HCT116 (cell line): ENCODE measurements around the gene FSIP1. TPM values are rescaled to one million over a fixed set of nuclear protein-coding genes. Genes with fewer than 3 reads are reported as not detected.

ENCODE experiments used
- ATAC-seq: fragments of 200-7000 bp; cut with Tn5 transposase; 2 replicates; pipeline ENCODE4 v1.9.1; 2020; ENCODE audit warnings: mild to moderate bottlenecking, moderate library complexity
- BruUV-seq: library from RNA; stranded (reverse); fragments of 400-500 nt; replicated peaks from 2 replicates; lab custom pipeline; 2021; lab: Mats Ljungman, UMichigan
- CTCF ChIA-PET: fragments of 300-600 bp; sonication (Branson Sonifier 250); formaldehyde crosslinking; loops from one replicate; lab custom pipeline; 2021; ENCODE audit warnings: antibody characterized with exemption; lab: Charles Lee
- POLR2A ChIA-PET: fragments of 300-600, 350-600 bp; sonication (Branson Sonifier 250); formaldehyde crosslinking; loops from one replicate; lab custom pipeline; 2021; ENCODE audit warnings: antibody characterized with exemption; lab: Charles Lee
- RAD21 ChIA-PET, 2 experiments: fragments of 300-600 bp; sonication (Branson Sonifier 250); formaldehyde crosslinking; loops; one replicate each; lab custom pipeline; 2023; ENCODE audit warnings: low total read pairs in 2 of 2; ENCODE audit not compliant: uncharacterized antibody in 2 of 2, unreplicated experiment in 2 of 2, low non-redundant PET in 1 of 2; lab: Charles Lee
- DNase-seq: peaks from one replicate; pipeline ENCODE4 v3.0.0-alpha.2; 2010; ENCODE audit warnings: low read depth, low spot score
- H2AFZ ChIP-seq: fragments of 200-600 bp; shearing (Covaris generic), sonication (generic); 2 replicates; pipeline ENCODE4 v1.6.1; 2017; ENCODE audit warnings: low read depth, mixed run types, mixed read lengths, antibody characterized with exemption, low read length; ENCODE audit not compliant: poor library complexity, severe bottlenecking
- H3K27ac ChIP-seq: 2 replicates; pipeline ENCODE4 v1.5.1; 2012; ENCODE audit warnings: low read depth, low read length
- H3K27me3 ChIP-seq: fragments of 200-600 bp; sonication (generic); 2 replicates; pipeline ENCODE4 v1.6.1; 2016; ENCODE audit warnings: mixed run types, low read length, mixed read lengths; ENCODE audit not compliant: insufficient read depth
- H3K36me3 ChIP-seq, 2 experiments: fragments of 200-500 bp in 1 of 2; fragments of 200-600 bp in 1 of 2; sonication (Bioruptor generic) in 1 of 2; sonication (generic) in 1 of 2; 2 replicates each; pipeline versions ENCODE4 v1.5.1 to v1.6.1; 2014 to 2016; ENCODE audit warnings: low read length in 2 of 2, inconsistent platforms in 1 of 2, mixed read lengths in 1 of 2, mixed run types in 1 of 2; ENCODE audit not compliant: insufficient read depth in 2 of 2, control insufficient read depth in 1 of 2
- H3K4me1 ChIP-seq, 2 experiments: fragments of 200-600 bp in 1 of 2; sonication (generic) in 1 of 2; 2 replicates each; pipeline versions ENCODE4 v1.5.1 to v1.6.1; 2012 to 2017; ENCODE audit warnings: low read length in 2 of 2, inconsistent platforms in 1 of 2, mild to moderate bottlenecking in 1 of 2, mixed read lengths in 1 of 2, mixed run types in 1 of 2, moderate library complexity in 1 of 2; ENCODE audit not compliant: insufficient read depth in 2 of 2, control insufficient read depth in 1 of 2
- H3K4me2 ChIP-seq: fragments of 200-600 bp; sonication (generic); 2 replicates; pipeline ENCODE4 v1.6.1; 2017; ENCODE audit warnings: mixed run types, low read length, mixed read lengths
- H3K4me3 ChIP-seq, 2 experiments: fragments of 200-600 bp in 1 of 2; sonication (generic) in 1 of 2; replicated peaks in 1 of 2; 2 replicates each; pipeline ENCODE4 v1.5.1; 2011 to 2016; ENCODE audit warnings: low read length in 2 of 2, control low read depth in 1 of 2, low read depth in 1 of 2, mild to moderate bottlenecking in 1 of 2, mixed read lengths in 1 of 2, mixed run types in 1 of 2
- H3K79me2 ChIP-seq: fragments of 200-600 bp; sonication (generic); 2 replicates; pipeline ENCODE4 v1.6.1; 2017; ENCODE audit warnings: mild to moderate bottlenecking, mixed run types, low read length, moderate library complexity, mixed read lengths; ENCODE audit not compliant: insufficient read depth
- H3K9ac ChIP-seq: fragments of 200-600 bp; sonication (generic); 2 replicates; pipeline ENCODE4 v1.6.1; 2016; ENCODE audit warnings: low read length, mixed read lengths
- H3K9me2 ChIP-seq: fragments of 200-600 bp; sonication (generic), shearing (Covaris generic); 2 replicates; pipeline ENCODE4 v1.6.1; 2017; ENCODE audit warnings: mixed run types, mild to moderate bottlenecking, moderate library complexity; ENCODE audit not compliant: insufficient read depth
- H3K9me3 ChIP-seq, 2 experiments: fragments of 200-500 bp in 1 of 2; fragments of 200-600 bp in 1 of 2; sonication (Bioruptor generic) in 1 of 2; sonication (generic) in 1 of 2; 2 replicates each; pipeline ENCODE4 v1.6.1; 2014 to 2017; ENCODE audit warnings: low read length in 2 of 2, mixed read lengths in 2 of 2, inconsistent platforms in 1 of 2, low read depth in 1 of 2, mild to moderate bottlenecking in 1 of 2, mixed run types in 1 of 2, moderate library complexity in 1 of 2; ENCODE audit not compliant: control insufficient read depth in 1 of 2, insufficient read depth in 1 of 2
- H4K20me1 ChIP-seq: fragments of 200-600 bp; sonication (generic), shearing (Covaris generic); 2 replicates; pipeline ENCODE4 v1.6.1; 2017; ENCODE audit warnings: mixed run types, mild to moderate bottlenecking, moderate library complexity; ENCODE audit not compliant: insufficient read depth
- JUND ChIP-seq: IDR thresholded peaks from 2 replicates; pipeline ENCODE4 v1.6.1; 2012
- SIN3A ChIP-seq: IDR thresholded peaks from 2 replicates; pipeline ENCODE4 v1.6.1; 2012; ENCODE audit warnings: low read depth
- SP1 ChIP-seq: IDR thresholded peaks from 2 replicates; pipeline ENCODE4 v1.6.1; 2012; ENCODE audit warnings: low read depth
- SRF ChIP-seq: IDR thresholded peaks from 2 replicates; pipeline ENCODE4 v1.6.1; 2012; ENCODE audit warnings: low read depth
- ZBTB33 ChIP-seq: IDR thresholded peaks from 2 replicates; pipeline ENCODE4 v1.6.1; 2011; ENCODE audit warnings: mild to moderate bottlenecking, low read length, moderate library complexity; ENCODE audit not compliant: insufficient replicate concordance; ENCODE audit errors: extremely low read depth
- intact Hi-C: fragments of 100-400 bp; cut with micrococcal nuclease; formaldehyde crosslinking; loops from 2 replicates; pipeline ENCODE4 v1.10.0; 2022
- total RNA-seq: library from RNA; stranded (reverse); gene quantifications from one replicate; pipeline ENCODE4 v1.2.1, GENCODE V29; 2021; ENCODE audit not compliant: unreplicated experiment
- TF ChIP-seq, protein P1 (sequence below): IDR thresholded peaks from 2 replicates; pipeline ENCODE4 v1.6.1; 2012; ENCODE audit warnings: low read depth

FSIP1 gene
- total RNA-seq, 1 experiment from 2014 or later, result 0.42 TPM

GRCh38 chr15:39581242-39581792 lies 201.3 kb downstream of the FSIP1 start:
- BruUV-seq, result no TSS peak
- ChIA-PET POLR2A (interaction anchor here (0.8 to 1.8 kb wide), 7 partner anchors 8 to 770 kb away, joined by 3 to 11 read pairs (median 4); no protein-coding TSS in a partner anchor), CTCF (interaction anchor here (1.0 to 5.5 kb wide), 10 partner anchors 9 to 875 kb away, joined by 3 to 52 read pairs (median 6); no protein-coding TSS in a partner anchor), RAD21 (interaction anchor here (1.9 to 2.4 kb wide), 3 partner anchors 175 to 410 kb away, joined by 4 to 13 read pairs (median 7); no protein-coding TSS in a partner anchor)
- peak; percentile 49 for ATAC-seq
- intact Hi-C loops, result loop anchor here (2.0 kb wide), 3 partner anchors 175 to 875 kb away; no protein-coding TSS in a partner anchor
- Histone ChIP-seq H3K9me3 (no peaks in the 10 kb centered on the region), H3K9me2 (no peaks in the 10 kb centered on the region), H3K4me2 (peak overlapping the region; percentile 91), H3K4me1 (peaks cover 11 to 29% of the 10 kb centered on the region in 2 experiments), H3K9ac (peak overlapping the region; percentile 55), H3K27ac (peak overlapping the region; percentile 41; the same call in 1 of the 2 replicates), H3K4me3 (peak overlapping the region; percentile 64 to 68), H2AFZ (peak overlapping the region; percentile 59), H3K79me2 (no peaks in the 10 kb centered on the region), H4K20me1 (no peaks in the 10 kb centered on the region), H3K27me3 (no peaks in the 10 kb centered on the region), H3K36me3 (peaks cover 0 to 13% of the 10 kb centered on the region in 2 experiments; a peak in 1 of 4 replicates)
- no peak for TF ChIP-seq JUND
- TF ChIP-seq, protein P1, sequence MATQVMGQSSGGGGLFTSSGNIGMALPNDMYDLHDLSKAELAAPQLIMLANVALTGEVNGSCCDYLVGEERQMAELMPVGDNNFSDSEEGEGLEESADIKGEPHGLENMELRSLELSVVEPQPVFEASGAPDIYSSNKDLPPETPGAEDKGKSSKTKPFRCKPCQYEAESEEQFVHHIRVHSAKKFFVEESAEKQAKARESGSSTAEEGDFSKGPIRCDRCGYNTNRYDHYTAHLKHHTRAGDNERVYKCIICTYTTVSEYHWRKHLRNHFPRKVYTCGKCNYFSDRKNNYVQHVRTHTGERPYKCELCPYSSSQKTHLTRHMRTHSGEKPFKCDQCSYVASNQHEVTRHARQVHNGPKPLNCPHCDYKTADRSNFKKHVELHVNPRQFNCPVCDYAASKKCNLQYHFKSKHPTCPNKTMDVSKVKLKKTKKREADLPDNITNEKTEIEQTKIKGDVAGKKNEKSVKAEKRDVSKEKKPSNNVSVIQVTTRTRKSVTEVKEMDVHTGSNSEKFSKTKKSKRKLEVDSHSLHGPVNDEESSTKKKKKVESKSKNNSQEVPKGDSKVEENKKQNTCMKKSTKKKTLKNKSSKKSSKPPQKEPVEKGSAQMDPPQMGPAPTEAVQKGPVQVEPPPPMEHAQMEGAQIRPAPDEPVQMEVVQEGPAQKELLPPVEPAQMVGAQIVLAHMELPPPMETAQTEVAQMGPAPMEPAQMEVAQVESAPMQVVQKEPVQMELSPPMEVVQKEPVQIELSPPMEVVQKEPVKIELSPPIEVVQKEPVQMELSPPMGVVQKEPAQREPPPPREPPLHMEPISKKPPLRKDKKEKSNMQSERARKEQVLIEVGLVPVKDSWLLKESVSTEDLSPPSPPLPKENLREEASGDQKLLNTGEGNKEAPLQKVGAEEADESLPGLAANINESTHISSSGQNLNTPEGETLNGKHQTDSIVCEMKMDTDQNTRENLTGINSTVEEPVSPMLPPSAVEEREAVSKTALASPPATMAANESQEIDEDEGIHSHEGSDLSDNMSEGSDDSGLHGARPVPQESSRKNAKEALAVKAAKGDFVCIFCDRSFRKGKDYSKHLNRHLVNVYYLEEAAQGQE, result no peak
- TF ChIP-seq SRF, result no peak
- no peak for TF ChIP-seq ZBTB33
- TF ChIP-seq SP1, result no peak
- TF ChIP-seq SIN3A, result no peak
- no peak for DNase-seq
